ENCODE results near the gene ANK3. TPM values are rescaled to one million over a fixed set of nuclear protein-coding genes. Genes with fewer than 3 reads are reported as not detected.
A peak's percentile ranks its signal among the peaks of the same experiment; 100 is the strongest.

The ANK3 gene
- total RNA-seq, 4 donors from 2014 or later, result 34.8 to 91.3 (median 56.7) TPM

- no peaks in the 10 kb centered on the region for H3K27me3 ChIP-seq
- intact Hi-C loops (cut with DNase I; ENCODE audit: low total_unique reads), result no loop called here
- H3K4me1 ChIP-seq, result no peaks in the 10 kb centered on the region
- TF ChIP-seq POLR2A (IDR thresholded peaks at IDR 0.05), result no peak
- TF ChIP-seq, protein P1, sequence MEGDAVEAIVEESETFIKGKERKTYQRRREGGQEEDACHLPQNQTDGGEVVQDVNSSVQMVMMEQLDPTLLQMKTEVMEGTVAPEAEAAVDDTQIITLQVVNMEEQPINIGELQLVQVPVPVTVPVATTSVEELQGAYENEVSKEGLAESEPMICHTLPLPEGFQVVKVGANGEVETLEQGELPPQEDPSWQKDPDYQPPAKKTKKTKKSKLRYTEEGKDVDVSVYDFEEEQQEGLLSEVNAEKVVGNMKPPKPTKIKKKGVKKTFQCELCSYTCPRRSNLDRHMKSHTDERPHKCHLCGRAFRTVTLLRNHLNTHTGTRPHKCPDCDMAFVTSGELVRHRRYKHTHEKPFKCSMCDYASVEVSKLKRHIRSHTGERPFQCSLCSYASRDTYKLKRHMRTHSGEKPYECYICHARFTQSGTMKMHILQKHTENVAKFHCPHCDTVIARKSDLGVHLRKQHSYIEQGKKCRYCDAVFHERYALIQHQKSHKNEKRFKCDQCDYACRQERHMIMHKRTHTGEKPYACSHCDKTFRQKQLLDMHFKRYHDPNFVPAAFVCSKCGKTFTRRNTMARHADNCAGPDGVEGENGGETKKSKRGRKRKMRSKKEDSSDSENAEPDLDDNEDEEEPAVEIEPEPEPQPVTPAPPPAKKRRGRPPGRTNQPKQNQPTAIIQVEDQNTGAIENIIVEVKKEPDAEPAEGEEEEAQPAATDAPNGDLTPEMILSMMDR (IDR thresholded peaks at IDR 0.05), result no peak
- no peak overlapping the region for H3K4me3 ChIP-seq
- no peak for DNase-seq
- H3K36me3 ChIP-seq, result no peaks in the 10 kb centered on the region
- no peaks in the 10 kb centered on the region for H3K9me3 ChIP-seq
- H3K27ac ChIP-seq, result no peak overlapping the region
Observed at GRCh38 chr10:60420991-60421894, 31.6 kb upstream of the ANK3 start.

DNA sequence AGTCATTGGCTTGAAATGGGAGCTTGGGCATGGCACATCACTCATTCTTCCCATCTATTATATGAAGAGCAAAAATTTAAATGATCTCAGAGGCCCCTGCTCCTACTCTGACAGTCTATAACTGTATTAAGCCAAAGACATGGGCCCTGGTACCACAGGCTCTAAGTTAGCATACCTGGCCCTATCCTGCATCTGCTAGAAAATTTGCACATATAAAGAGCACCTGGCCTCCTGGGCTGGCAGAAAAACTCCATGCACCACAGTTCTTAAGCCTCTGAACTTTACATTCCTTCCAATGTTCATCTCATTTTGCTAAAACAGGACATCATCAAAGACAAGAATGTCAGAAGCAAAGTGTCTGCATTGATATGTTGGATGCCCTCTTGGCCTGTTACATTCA lies 29.6 kb upstream of the ANK3 start:
- Histone ChIP-seq H3K4me1 (no peaks in the 10 kb centered on the region), H3K36me3 (no peaks in the 10 kb centered on the region), H3K27ac (no peak overlapping the region), H3K27me3 (no peaks in the 10 kb centered on the region), H3K4me3 (no peak overlapping the region), H3K9me3 (no peaks in the 10 kb centered on the region)
- DNase-seq, result no peak
- TF ChIP-seq, protein P1 (IDR thresholded peaks at IDR 0.05), result no peak
- no peak for TF ChIP-seq POLR2A (IDR thresholded peaks at IDR 0.05)
- intact Hi-C loops (cut with DNase I; ENCODE audit: low total_unique reads), result no loop called here

DNA sequence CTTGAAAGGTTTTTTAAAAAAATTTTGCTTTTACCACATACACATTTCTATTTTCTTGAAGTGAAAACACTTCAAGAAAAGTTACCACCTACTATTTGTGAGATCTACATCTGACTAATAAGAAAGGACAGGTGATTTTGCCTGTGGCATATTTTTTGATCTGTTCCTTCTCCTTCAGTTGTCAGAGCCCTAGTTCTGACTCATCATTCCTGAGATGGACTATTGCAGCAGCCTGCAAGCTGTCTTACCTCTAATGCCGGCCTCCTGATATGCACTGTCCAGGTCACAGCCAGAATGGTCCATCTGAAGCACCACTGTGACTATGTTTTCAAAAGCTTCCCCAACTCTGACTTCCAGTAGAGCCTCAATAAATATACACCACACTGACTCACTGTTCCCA lies 28.2 kb upstream of the ANK3 start:
- Histone ChIP-seq H3K36me3 (no peaks in the 10 kb centered on the region), H3K4me1 (no peaks in the 10 kb centered on the region), H3K27me3 (no peaks in the 10 kb centered on the region), H3K4me3 (no peak overlapping the region), H3K9me3 (no peaks in the 10 kb centered on the region), H3K27ac (no peak overlapping the region)
- no peak for TF ChIP-seq POLR2A (IDR thresholded peaks at IDR 0.05)
- TF ChIP-seq, protein P1 (IDR thresholded peaks at IDR 0.05), result no peak
- intact Hi-C loops (cut with DNase I; ENCODE audit: low total_unique reads), result no loop called here
- no peak for DNase-seq

GRCh38 chr10:60417024-60417423 lies 27.3 kb upstream of the ANK3 start:
- H3K36me3 ChIP-seq, result no peaks in the 10 kb centered on the region
- no peaks in the 10 kb centered on the region for H3K4me1 ChIP-seq
- intact Hi-C loops (cut with DNase I; ENCODE audit: low total_unique reads), result no loop called here
- TF ChIP-seq POLR2A (IDR thresholded peaks at IDR 0.05), result no peak
- TF ChIP-seq, protein P1 (IDR thresholded peaks at IDR 0.05), result no peak
- H3K4me3 ChIP-seq, result no peak overlapping the region
- H3K9me3 ChIP-seq, result no peaks in the 10 kb centered on the region
- no peaks in the 10 kb centered on the region for H3K27me3 ChIP-seq
- peak in 1 of 2 donors; percentile 15 for DNase-seq
- no peak overlapping the region for H3K27ac ChIP-seq

- Histone ChIP-seq H3K27me3 (no peaks in the 10 kb centered on the region), H3K4me3 (no peak overlapping the region), H3K27ac (no peak overlapping the region), H3K9me3 (no peaks in the 10 kb centered on the region), H3K36me3 (no peaks in the 10 kb centered on the region), H3K4me1 (no peaks in the 10 kb centered on the region)
- DNase-seq, result no peak
- TF ChIP-seq, protein P1 (IDR thresholded peaks at IDR 0.05), result no peak
- no peak for TF ChIP-seq POLR2A (IDR thresholded peaks at IDR 0.05)
- intact Hi-C loops (cut with DNase I; ENCODE audit: low total_unique reads), result no loop called here
Observed at GRCh38 chr10:60414877-60415585, 25.4 kb upstream of the ANK3 start.

Data from uterus (tissue), 4 donors.